SH-SY5Y (cell line): Measurements from ENCODE around the gene CRY1.

Experiments
- GATA2 ChIP-seq: IDR thresholded peaks from 2 replicates; pipeline ENCODE4 v1.6.1; 2011; ENCODE audit warnings: mild to moderate bottlenecking, low read depth, low read length
- GATA3 ChIP-seq: IDR thresholded peaks from 2 replicates; pipeline ENCODE4 v1.6.1; 2011; ENCODE audit warnings: low read depth, mild to moderate bottlenecking, low read length, moderate library complexity

DNA sequence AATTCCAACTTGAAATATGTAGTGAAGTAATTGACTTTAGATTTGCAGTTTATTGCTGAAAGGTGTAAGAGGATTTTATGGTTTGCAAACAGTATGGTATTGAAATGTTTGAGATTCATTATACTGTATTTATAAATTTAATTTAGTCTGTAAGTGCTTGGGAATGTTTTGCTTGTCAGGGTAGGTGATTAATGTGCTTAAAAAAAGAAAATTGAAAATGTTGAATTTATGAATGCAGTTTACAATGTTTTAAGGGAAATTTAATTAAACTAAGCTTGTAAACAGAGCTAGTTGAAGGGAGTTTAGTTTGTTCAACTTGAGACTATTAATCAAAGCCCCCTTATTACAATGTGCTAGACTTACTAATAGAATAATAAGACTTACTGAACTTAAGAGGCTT, 18.0 kb upstream of the CRY1 start:
- TF ChIP-seq GATA3: no peak
- TF ChIP-seq GATA2: no peak
